DMS 273 treated with DMSO at 0.1 percent for 48 hours (cell line): ENCODE measurements around the gene OSCP1.
"Not testable (repeated sequence)": the region's sequence is repeated elsewhere in the genome, so short reads cannot be mapped to it uniquely, and the experiment has no call there.

Source experiments
- DNase-seq: peaks from one replicate; lab custom pipeline; 2025; lab: John Stamatoyannopoulos, UW

Gene OSCP1, protein sequence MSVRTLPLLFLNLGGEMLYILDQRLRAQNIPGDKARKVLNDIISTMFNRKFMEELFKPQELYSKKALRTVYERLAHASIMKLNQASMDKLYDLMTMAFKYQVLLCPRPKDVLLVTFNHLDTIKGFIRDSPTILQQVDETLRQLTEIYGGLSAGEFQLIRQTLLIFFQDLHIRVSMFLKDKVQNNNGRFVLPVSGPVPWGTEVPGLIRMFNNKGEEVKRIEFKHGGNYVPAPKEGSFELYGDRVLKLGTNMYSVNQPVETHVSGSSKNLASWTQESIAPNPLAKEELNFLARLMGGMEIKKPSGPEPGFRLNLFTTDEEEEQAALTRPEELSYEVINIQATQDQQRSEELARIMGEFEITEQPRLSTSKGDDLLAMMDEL

DNA sequence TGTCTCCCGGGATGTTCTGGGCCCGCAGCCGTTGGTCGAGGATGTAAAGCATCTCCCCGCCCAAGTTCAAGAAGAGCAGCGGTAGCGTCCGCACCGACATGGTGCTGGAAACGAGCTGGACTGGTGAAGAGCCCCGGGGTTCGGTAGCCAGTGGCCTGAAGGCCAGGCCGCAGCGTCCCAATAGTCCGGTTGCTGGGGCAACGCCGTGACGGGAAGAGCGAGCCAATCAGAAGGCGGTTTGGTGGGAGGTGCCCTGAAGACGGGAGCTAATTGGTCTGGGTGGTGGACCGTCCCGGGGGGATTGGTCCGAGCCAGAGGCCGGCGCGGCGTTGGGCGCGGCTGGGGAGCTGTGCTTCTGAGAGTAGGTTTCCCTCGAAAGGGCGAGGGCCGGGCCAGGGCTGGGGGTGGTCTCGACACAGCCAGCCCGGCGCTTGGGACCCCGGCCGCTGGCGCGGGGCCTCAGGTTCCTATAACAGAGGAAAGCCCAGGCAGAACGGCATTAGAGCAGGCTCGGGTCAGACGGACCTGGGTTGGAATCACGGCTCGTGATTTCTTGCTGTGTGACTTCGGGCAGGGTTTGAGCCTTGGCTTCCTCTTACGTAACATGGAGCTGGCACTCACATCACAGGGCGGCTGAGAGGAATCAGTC, at the start of gene OSCP1:
Gene OSCP1 (minus strand): TSS at position 182 of the 649 bp plus-strand sequence. CDS start 82 bp downstream, at position 100.
- DNase-seq: peak; percentile 86

- no peak for DNase-seq
Observed at GRCh38 chr1:36497207-36497606, 47.0 kb upstream of the OSCP1 start.

GRCh38 chr1:36494971-36495370, 44.7 kb upstream of the OSCP1 start:
- no peak for DNase-seq

DNA sequence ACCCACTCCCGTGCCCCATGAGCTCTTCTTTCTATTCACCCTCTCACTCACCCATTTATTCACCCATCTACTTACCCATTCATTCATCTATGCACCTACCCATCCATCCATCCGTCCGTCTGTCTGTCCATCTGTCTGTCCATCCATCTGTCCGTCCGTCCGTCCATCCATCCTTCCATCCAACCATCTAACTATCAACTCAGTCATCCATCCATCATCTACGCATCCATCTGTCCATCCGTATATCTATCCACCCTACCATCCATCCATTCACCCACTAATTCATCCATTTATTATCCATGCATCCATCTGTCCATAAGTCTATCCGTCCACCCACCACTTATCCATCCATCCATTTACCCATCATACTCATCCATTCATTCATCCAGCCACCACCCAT, 43.3 kb upstream of the OSCP1 start:
- no peak for DNase-seq

GRCh38 chr1:36492491-36492890, 42.2 kb upstream of the OSCP1 start:
- DNase-seq: no peak

GRCh38 chr1:36489258-36490051, 39.2 kb upstream of the OSCP1 start:
- DNase-seq: not testable (repeated sequence)

DNA sequence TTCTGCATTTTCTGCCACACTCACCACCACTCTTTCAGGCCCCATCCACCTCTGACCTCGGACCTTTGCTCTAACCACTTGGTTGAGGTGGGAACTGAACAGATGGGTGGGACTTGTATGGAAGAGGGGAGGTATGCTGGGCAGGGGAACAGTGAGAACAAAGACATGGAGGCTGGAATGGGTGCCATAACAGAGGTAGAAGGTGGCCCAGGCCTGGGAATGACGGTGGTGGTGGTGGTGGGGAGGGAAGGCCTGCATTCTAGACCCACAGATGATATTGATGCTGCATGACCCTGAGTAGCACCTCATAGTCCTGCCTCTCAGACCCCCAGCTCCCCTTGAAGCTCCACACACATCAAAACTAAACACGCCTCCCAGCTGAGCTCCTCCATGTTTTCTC, 37.7 kb upstream of the OSCP1 start:
- DNase-seq: no peak

- not testable (repeated sequence) for DNase-seq
Observed at GRCh38 chr1:36487336-36487725, 37.1 kb upstream of the OSCP1 start.

DNA sequence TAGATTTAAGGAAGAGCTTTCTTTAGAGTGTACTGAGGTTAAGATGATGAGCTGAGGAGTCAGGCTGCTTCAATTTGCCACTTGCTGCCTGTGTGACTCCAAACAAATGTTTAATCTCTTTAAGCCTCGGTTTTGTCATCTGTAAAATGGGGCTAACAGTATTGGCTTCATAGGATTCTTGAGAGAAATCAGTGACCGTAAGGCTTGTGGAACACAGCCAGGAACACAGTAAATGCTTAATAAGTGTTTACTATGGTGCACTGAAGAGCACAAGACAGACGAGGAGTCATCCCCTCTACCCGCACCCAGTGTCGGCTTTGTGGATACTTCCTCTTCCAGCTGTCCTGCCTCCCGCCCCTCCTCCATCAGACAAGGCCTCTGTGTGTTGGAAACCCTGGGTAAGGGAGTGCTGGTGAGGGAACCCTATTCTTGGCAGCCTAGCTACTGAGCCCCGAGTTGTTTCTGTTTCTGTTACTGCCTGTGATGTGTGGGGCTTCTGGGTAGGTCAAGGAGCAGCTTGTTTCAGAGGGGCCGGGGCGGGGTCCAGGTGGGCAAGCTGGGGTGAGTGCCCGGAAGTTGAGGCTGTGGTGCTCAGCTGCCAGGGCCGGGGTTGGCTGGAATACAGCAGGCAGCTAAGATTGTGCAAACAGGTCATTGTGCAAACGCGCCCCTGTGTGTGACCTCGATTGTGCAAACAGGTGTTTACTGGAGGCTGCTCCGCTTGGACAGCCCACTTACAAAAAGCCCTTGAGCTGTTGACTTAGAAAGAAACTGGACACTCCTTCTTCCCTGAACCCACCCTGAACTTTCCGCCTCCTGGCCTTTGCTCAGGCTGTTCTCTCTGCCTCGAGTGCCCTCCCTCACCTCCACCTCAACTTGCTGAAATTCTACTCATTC, 36.4 kb upstream of the OSCP1 start:
- DNase-seq: no peak

- DNase-seq: no peak
Observed at GRCh38 chr1:36486093-36486438, 35.8 kb upstream of the OSCP1 start.

DNA sequence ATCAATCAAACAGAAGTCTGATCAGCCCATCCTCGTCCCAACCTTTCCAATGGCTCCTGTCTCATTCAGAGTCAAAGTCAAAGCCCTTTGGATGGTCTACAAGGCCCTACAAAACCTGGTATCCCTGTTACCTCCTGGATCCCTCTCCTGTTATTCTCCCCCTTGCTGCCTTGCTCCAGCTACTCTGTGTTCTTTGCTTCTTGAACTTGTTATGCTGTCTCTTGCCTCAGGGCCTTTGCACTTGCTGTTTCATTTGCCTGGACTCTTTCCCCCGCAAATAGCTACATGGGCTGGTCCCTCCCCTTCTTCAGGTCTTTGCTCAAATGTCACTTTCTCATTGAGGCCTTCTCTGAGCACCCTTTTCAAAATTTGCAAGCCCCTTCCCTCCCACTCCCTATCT, 33.8 kb upstream of the OSCP1 start:
- no peak for DNase-seq

DNA sequence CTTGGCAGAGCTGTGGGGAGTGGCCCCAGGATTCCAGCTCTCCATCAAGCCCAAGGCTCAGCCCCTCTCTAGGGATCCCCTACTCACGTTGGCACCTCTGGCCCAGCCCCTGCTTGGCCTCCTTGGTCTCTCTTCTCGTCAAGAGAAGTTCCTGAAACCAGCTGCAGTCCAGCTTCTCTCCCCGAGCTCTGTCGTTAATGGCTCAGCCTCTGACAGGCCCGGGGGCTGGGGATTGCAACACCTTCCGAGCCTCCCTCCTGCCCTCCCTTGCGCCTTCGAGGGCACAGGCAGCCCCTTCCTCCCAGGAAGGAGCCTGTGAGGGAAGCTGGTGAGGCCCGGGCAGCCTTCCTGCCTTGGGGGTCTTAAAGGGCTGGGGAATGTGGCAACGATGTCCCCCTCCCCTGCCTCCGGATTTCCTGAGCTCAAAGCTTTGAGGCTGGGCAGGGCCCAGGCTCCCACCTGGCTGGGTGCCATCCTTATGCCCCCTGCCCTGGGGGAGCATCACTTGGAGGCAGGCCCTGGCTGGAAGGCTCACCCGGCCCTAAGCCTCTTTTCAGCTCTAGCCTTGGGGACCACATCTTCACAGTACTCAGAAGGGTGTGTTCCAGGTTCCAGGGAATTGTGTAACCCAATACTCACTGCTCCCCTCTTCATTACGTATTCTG, 32.6 kb upstream of the OSCP1 start, which contains the start of gene CSF3R:
Gene CSF3R (minus strand): TSS at position 190 of the 665 bp plus-strand sequence. CDS start 3,417 bp downstream, outside the sequence.
- DNase-seq: no peak

DNA sequence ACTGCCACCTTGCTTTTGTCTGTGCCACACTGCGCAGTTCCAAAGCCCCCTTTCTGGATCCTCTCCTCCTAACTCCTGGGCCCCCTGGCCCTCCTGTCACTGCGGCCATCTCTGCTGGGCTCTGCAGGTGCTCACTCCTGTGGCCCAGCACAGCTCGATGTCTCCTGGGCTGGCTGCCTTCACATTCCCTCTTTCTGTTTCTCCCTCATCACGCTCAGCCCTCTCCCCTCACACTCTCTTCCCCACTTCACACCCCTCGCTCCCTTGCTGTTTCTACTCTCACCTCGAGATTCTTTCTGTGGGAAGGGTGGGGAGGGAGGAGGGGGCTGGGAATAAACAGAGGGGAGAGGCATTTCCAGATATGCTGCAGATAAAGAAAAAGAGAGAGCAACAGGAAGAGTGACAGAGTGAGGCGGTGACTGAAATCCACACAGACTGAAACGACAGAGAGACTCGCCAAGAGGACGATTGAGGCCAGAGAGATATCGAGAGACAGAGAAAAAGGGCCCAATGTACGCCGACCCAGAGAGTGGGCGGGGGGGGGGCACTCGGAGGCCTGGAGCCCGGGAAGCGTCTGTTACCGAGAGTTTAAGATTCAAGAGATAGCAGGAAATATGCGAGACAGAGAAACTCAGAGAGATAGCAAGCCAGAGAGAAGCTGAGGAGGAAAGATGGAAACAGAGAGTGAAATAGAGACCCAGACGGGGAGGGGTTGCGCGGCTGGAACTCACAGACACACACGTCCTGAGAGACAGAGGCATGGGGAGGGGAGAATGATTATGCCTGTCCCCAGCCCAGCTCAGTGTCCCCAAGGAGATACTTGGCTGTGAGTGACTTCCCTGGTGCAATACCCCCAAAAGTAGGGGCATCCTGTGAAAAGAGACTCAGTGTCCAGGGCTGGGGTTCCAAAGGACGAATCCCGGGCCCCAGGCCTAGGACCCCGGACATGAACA, 31.8 kb upstream of the OSCP1 start:
- no peak for DNase-seq

DNA sequence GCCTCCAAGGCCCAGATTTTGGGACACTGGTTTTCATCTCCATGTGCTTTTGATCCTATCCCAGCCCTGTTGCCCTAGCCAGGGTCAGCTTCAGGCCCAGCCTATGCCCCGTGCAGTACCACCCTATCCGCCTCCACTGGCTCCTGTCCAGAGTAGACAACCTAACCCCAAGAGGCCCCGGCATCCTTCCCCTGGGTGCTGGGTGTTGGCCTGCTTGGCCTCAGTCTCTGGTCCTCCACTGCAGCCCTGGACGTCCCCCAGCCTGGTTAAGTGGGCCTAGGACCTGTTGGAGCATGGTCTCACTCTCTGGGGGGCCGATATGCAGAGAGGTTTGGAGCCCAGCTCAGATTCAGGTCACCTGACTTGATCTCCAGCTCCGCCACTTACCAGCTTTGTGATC, 30.8 kb upstream of the OSCP1 start:
- DNase-seq: no peak

- no peak for DNase-seq
Observed at GRCh38 chr1:36480161-36480560, 29.9 kb upstream of the OSCP1 start.

DNA sequence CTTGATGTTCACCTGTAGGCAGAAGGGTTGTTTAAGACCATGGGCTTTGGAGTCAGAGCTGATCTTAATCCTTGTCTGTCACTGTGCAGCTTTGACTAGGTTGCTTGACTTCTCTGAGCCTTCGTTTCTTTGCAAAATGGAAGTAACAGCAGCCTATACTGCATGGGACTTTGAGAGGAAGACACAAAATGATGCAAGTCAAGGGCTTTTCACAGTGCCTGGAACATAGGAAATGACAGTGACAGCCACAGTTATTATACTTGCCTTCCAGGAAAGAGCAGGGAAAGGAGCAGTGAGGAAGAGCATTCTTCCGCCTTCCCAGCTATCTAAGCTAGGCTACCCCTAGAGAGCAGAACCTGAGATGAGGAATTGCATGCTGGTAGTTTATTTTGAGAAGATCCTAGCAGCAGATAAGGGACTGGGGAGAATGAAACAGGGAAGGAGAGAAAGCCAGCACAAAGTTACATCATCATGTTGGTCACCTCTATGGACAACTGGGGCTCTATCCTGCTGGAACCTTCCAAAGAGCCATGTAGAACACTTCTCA, 29.3 kb upstream of the OSCP1 start:
- no peak for DNase-seq

- not testable (repeated sequence) for DNase-seq
Observed at GRCh38 chr1:36477615-36478014, 27.4 kb upstream of the OSCP1 start.

DNA sequence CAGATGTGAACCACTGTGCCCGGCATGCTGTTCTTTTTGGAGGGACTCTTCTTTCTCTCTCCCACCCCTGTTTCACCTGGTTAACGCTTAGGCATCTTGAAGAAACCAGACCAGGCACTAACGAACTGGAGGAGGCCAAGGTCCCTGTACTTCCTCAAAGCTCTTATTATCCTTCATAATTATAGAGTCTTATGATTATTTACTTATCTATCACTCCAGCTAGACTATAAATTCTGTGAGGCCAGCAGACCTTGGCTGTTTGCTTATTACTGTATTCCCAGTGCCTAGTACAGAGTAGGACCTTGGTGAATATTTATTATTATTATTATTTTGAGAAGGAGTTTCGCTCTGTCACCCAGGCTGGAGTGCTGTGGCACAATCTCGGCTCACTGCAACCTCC, 26.7 kb upstream of the OSCP1 start:
- DNase-seq: no peak

DNA sequence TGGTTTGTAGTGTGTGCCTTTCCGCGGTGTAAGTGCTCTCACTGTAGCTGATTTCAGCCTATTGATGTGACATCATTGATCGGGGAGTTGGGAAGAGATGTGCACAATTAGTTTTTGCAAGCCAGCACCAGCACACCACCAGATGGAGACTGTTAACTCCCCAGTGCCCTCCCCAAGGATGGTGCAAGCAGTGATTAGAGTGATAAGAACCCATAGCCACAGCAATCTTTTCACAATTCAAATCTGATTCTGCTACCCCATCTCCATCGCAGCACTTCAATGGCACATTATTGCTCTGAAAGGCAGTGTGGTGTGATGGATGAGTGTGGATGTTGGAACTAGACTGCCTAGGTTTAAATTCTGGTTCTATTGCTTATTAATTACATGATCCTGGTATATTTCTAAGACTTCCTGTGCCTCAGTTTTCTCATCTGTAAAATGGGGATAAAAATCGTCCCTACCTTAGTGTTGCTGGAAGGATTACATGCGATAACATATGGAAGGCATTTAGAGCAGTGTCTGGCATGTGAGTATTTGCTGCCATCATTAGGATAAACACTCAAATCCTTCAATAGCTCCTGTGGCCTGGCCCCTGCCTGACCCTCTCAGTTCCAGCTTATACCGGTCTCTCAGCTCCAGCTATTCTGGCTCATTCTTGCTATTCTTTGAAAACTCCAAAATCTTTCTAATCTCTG, 25.8 kb upstream of the OSCP1 start:
- no peak for DNase-seq
